Psoas muscle (tissue), 8 donors: ENCODE measurements around the gene OR2A14. TPM values are rescaled to one million over a fixed set of nuclear protein-coding genes. Genes with fewer than 3 reads are reported as not detected.
"Not testable (repeated sequence)": the region's sequence is repeated elsewhere in the genome, so short reads cannot be mapped to it uniquely, and the experiment has no call there.

Source experiments
- ATAC-seq, 4 donors: fragments of 200-7000 bp; cut with Tn5 transposase; one replicate each; pipeline ENCODE4 v1.9.1; 2020; ENCODE audit warnings: moderate library complexity in 3 of 4, mild to moderate bottlenecking in 2 of 4
- DNase-seq, 2 donors: peaks; one replicate each; pipeline ENCODE4 v3.0.0-alpha.2; 2020
- H3K27ac ChIP-seq: fragments of 200-600 bp; one replicate; pipeline ENCODE4 v1.8.0; 2022
- H3K27me3 ChIP-seq, 3 donors: fragments of 200-600 bp in 1 of 3; one replicate each; pipeline versions ENCODE4 v1.6.1 to v1.8.0; 2013 to 2022; ENCODE audit warnings: low read length in 2 of 3, mild to moderate bottlenecking in 2 of 3, moderate library complexity in 1 of 3; ENCODE audit not compliant: insufficient read depth in 3 of 3
- H3K36me3 ChIP-seq, 2 donors: fragments of 200-600 bp in 1 of 2; one replicate each; pipeline versions ENCODE4 v1.6.1 to v1.8.0; 2013 to 2022; ENCODE audit warnings: low read depth in 1 of 2, mild to moderate bottlenecking in 1 of 2, moderate library complexity in 1 of 2; ENCODE audit not compliant: insufficient read depth in 1 of 2
- H3K4me1 ChIP-seq: fragments of 200-600 bp; one replicate; pipeline ENCODE4 v1.8.0; 2022
- H3K4me3 ChIP-seq: fragments of 200-600 bp; one replicate; pipeline ENCODE4 v1.8.0; 2022; ENCODE audit warnings: mild to moderate bottlenecking
- H3K9me3 ChIP-seq: fragments of 200-600 bp; one replicate; pipeline ENCODE4 v1.8.0; 2022
- CTCF ChIP-seq: fragments of 200-600 bp; IDR thresholded peaks from one replicate; pipeline ENCODE4 v1.8.0; 2022; ENCODE audit warnings: antibody characterized with exemption
- WGBS, 3 donors: extraction: QIAGEN DNeasy Blood & Tissue Kit; methylation state at CpG; one replicate each; pipeline versions ENCODE4 v1.1.6 to v1.1.7; 2013; 5-methylcytosine and 5-hydroxymethylcytosine counted together
- intact Hi-C, 2 donors: fragments of 100-400 bp; cut with DNase I; formaldehyde crosslinking; loops; one replicate each; pipeline versions ENCODE4 v1.11.0 to v1.14.2; 2022
- polyA plus RNA-seq, 3 donors: library from polyadenylated mRNA; stranded (reverse); fragments of 200-250 nt; gene quantifications; one replicate each; pipeline ENCODE4 v1.2.3, GENCODE V29; 2013
- total RNA-seq, 4 donors: library from RNA; stranded (reverse); fragmentation: NEBNext Ultra II Directional in 2 of 4; extraction: Animal tissue kit (Norgen Biotek cat#: 25700) in 2 of 4; gene quantifications; one replicate each; pipeline versions ENCODE4 v1.2.1 to v1.2.4, GENCODE V29; 2021 to 2023
- donor health status: healthy with polysubstance abuse.
- donor health status: DM: no; HTN: no; CAD: no; lungs with moderate emphysema.
- donor health status: Bipolar disorder and iron deficiency.
- donor health status: healthy.
- donor health status: DM: yes; HTN: yes; CAD: no.
- donor health status: DM: no; HTN: no; CAD: no.
- donor health status: DM: no; HTN: no; CAD: no.
- donor health status: DM: yes; HTN: yes; CAD: no.

The OR2A14 gene
- total and polyA plus RNA-seq, 7 donors, result not detected

GRCh38 chr7:144174613-144175012, 51.6 kb downstream of the OR2A14 start:
- no peak overlapping the region for H3K27ac ChIP-seq
- no peak for TF ChIP-seq CTCF
- H3K9me3 ChIP-seq, result no peaks in the 10 kb centered on the region
- no peaks in the 10 kb centered on the region for H3K36me3 ChIP-seq
- ATAC-seq (no peak), DNase-seq (no peak)
- intact Hi-C loops, result loop anchor here in 1 of 2 donors (5.0 kb wide), 1 partner anchor 218 kb away; no protein-coding TSS in a partner anchor
- no peaks in the 10 kb centered on the region for H3K27me3 ChIP-seq
- H3K4me1 ChIP-seq, result no peaks in the 10 kb centered on the region
- H3K4me3 ChIP-seq, result no peak overlapping the region
- WGBS, 3 donors, result 93 to 94% (median 94%) methylated on average over 5 of the region's 5 CpGs

GRCh38 chr7:144178380-144179164, 55.6 kb downstream of the OR2A14 start:
- H3K4me3 ChIP-seq, intact Hi-C loops, H3K27me3 ChIP-seq, H3K36me3 ChIP-seq, DNase-seq, H3K9me3 ChIP-seq, H3K4me1 ChIP-seq, ATAC-seq, H3K27ac ChIP-seq: not testable (repeated sequence)
- TF ChIP-seq CTCF, result peak; percentile 36
- 41 to 45% (median 44%) methylated on average over 5 to 10 of the region's 10 CpGs for WGBS, 3 donors

GRCh38 chr7:144179165-144179479, 56.1 kb downstream of the OR2A14 start:
- H3K36me3 ChIP-seq, H3K4me1 ChIP-seq, intact Hi-C loops, H3K9me3 ChIP-seq, H3K27me3 ChIP-seq, ATAC-seq, H3K4me3 ChIP-seq, H3K27ac ChIP-seq, DNase-seq: not testable (repeated sequence)
- 83 to 94% (median 90%) methylated on average over 1 of the region's 2 CpGs for WGBS, 3 donors

Other genes with a start within 250 kb of the OR2A14 start
- gene TCAF1, start 221.0 kb upstream of the OR2A14 start, total RNA-seq, result 100 to 1,000 TPM in 2 of 4 donors, 10 to 100 TPM in 2; 19.5 to 107 (median 62.1) TPM
- gene TCAF1, start 221.0 kb upstream of the OR2A14 start, polyA plus RNA-seq, result 10 to 100 TPM in 1 of 3 donors, 1 to 10 TPM in 2; 4.3 to 12.0 (median 9.2) TPM
- gene OR2F2, start 187.9 kb upstream of the OR2A14 start, total RNA-seq, result not detected
- gene OR2F2, start 187.9 kb upstream of the OR2A14 start, polyA plus RNA-seq, result not detected
- not detected for gene OR2F1, start 168.3 kb upstream of the OR2A14 start, total RNA-seq
- gene OR2F1, start 168.3 kb upstream of the OR2A14 start, polyA plus RNA-seq, result not detected
- gene OR6B1, start 122.9 kb upstream of the OR2A14 start, total RNA-seq, result not detected
- not detected for gene OR6B1, start 122.9 kb upstream of the OR2A14 start, polyA plus RNA-seq
- gene OR2A5, start 74.2 kb upstream of the OR2A14 start, total RNA-seq, result not detected
- not detected for gene OR2A5, start 74.2 kb upstream of the OR2A14 start, polyA plus RNA-seq
- not detected for gene OR2A25, start 53.4 kb upstream of the OR2A14 start, total RNA-seq
- not detected for gene OR2A25, start 53.4 kb upstream of the OR2A14 start, polyA plus RNA-seq
- gene OR2A12, start 36.9 kb upstream of the OR2A14 start, total RNA-seq, result not detected
- gene OR2A12, start 36.9 kb upstream of the OR2A14 start, polyA plus RNA-seq, result not detected
- gene OR2A2, start 13.6 kb upstream of the OR2A14 start, total RNA-seq, result not detected
- gene OR2A2, start 13.6 kb upstream of the OR2A14 start, polyA plus RNA-seq, result not detected
- under 1 TPM in 1 of 4 donors, not detected in 3; 0.15 TPM for gene CTAGE4, start 60.3 kb downstream of the OR2A14 start, total RNA-seq
- under 1 TPM in 2 of 3 donors, not detected in 1; 0.03 TPM for gene CTAGE4, start 60.3 kb downstream of the OR2A14 start, polyA plus RNA-seq
- under 1 TPM; 0.15 to 0.34 (median 0.19) TPM for gene ARHGEF35, start 72.7 kb downstream of the OR2A14 start, total RNA-seq
- gene ARHGEF35, start 72.7 kb downstream of the OR2A14 start, polyA plus RNA-seq, result under 1 TPM; 0.13 to 0.18 (median 0.13) TPM
- not detected for gene OR2A42, start 116.4 kb downstream of the OR2A14 start, total RNA-seq
- under 1 TPM in 2 of 3 donors, not detected in 1; 0.01 to 0.03 TPM for gene OR2A42, start 116.4 kb downstream of the OR2A14 start, polyA plus RNA-seq
- gene OR2A7, start 141.6 kb downstream of the OR2A14 start, total RNA-seq, result under 1 TPM in 1 of 4 donors, not detected in 3; 0.34 TPM
- under 1 TPM in 2 of 3 donors, not detected in 1; 0.06 to 0.07 TPM for gene OR2A7, start 141.6 kb downstream of the OR2A14 start, polyA plus RNA-seq
- gene CTAGE8, start 146.1 kb downstream of the OR2A14 start, total RNA-seq, result under 1 TPM in 1 of 4 donors, not detected in 3; 0.15 TPM
- under 1 TPM in 2 of 3 donors, not detected in 1; 0.03 to 0.04 TPM for gene CTAGE8, start 146.1 kb downstream of the OR2A14 start, polyA plus RNA-seq
- not detected for gene OR2A1, start 189.2 kb downstream of the OR2A14 start, total RNA-seq
- gene OR2A1, start 189.2 kb downstream of the OR2A14 start, polyA plus RNA-seq, result under 1 TPM in 2 of 3 donors, not detected in 1; 0.01 to 0.03 TPM
- under 1 TPM; 0.28 to 0.69 (median 0.39) TPM for gene ARHGEF5, start 232.2 kb downstream of the OR2A14 start, total RNA-seq
- under 1 TPM; 0.06 to 0.17 (median 0.16) TPM for gene ARHGEF5, start 232.2 kb downstream of the OR2A14 start, polyA plus RNA-seq